DMS53 treated with DMSO at 0.1 percent for 48 hours (cell line): ENCODE data around the gene CLOCK.
"Not testable (repeated sequence)": the region's sequence is repeated elsewhere in the genome, so short reads cannot be mapped to it uniquely, and the experiment has no call there.

Source experiments
- DNase-seq: peaks from one replicate; lab custom pipeline; 2025; ENCODE audit not compliant: unreplicated experiment; lab: John Stamatoyannopoulos, UW

Gene CLOCK, protein sequence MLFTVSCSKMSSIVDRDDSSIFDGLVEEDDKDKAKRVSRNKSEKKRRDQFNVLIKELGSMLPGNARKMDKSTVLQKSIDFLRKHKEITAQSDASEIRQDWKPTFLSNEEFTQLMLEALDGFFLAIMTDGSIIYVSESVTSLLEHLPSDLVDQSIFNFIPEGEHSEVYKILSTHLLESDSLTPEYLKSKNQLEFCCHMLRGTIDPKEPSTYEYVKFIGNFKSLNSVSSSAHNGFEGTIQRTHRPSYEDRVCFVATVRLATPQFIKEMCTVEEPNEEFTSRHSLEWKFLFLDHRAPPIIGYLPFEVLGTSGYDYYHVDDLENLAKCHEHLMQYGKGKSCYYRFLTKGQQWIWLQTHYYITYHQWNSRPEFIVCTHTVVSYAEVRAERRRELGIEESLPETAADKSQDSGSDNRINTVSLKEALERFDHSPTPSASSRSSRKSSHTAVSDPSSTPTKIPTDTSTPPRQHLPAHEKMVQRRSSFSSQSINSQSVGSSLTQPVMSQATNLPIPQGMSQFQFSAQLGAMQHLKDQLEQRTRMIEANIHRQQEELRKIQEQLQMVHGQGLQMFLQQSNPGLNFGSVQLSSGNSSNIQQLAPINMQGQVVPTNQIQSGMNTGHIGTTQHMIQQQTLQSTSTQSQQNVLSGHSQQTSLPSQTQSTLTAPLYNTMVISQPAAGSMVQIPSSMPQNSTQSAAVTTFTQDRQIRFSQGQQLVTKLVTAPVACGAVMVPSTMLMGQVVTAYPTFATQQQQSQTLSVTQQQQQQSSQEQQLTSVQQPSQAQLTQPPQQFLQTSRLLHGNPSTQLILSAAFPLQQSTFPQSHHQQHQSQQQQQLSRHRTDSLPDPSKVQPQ

DNA sequence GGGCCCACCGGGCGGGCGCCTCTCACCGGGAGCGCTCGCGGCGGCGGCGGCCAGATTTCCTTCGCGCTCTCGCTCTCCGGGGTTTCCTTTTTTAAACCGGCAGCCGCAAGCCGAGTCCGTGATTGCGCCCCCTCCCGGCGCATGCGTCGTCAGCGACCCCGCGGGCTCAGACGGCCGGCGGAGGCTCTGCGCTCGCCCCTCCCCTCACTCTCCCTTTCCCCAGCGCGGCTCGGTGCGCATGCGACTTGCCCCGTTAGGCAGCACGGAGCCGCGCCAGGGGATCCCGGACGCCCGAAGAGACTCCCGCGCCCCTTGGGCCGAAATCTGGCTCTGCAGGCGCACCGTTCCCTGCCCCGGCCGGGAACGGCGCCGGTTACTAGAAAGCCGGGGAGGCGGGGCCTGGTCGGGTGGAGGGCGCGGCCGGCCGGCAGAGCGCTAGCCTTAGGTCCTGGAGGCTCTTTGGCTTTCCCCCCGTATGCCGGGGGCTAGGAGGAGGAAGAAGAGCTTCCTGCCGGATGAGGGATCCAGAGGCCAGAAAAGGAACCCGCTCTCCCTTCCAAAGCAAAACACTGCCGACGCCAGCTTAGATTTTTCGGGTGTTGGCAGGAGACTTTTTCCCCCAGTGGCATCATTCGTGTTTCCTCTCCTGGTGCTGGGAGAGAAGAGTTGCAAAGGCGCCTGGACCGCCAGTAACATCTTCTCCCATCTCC is at the start of gene CLOCK:
Gene CLOCK (minus strand): TSS at position 154 of the 710 bp plus-strand sequence. CDS start 64,124 bp downstream, outside the sequence.
- peak; percentile 75 for DNase-seq

- peak; percentile 4 for DNase-seq
Observed at GRCh38 chr4:55592014-55592413, 45.3 kb upstream of the CLOCK start, which contains the start of gene PDCL2. PDCL2 (minus strand) TSS chr4:55592245; CDS start chr4:55592109, 136 bp downstream.

DNA sequence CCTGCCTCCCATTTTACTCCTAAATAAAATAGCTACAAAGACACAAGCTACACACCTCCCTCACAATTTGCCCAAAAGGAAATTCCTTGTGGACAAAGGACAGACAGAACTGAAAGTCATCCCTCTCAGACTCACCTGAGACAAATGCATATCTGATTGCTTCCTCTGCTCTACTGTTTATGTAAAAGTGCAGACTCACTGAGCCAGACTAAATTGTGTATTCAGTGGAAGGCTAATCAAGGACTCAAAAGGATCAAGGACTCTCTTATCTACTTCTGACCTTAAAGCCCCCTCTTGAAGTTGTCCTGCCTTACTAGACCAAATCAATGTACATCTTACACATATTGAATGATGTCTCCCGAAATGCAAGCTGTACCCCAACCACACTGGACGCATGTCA is 41.5 kb upstream of the CLOCK start:
- no peak for DNase-seq

GRCh38 chr4:55582773-55583172 is 36.1 kb upstream of the CLOCK start:
- DNase-seq: not testable (repeated sequence)

DNA sequence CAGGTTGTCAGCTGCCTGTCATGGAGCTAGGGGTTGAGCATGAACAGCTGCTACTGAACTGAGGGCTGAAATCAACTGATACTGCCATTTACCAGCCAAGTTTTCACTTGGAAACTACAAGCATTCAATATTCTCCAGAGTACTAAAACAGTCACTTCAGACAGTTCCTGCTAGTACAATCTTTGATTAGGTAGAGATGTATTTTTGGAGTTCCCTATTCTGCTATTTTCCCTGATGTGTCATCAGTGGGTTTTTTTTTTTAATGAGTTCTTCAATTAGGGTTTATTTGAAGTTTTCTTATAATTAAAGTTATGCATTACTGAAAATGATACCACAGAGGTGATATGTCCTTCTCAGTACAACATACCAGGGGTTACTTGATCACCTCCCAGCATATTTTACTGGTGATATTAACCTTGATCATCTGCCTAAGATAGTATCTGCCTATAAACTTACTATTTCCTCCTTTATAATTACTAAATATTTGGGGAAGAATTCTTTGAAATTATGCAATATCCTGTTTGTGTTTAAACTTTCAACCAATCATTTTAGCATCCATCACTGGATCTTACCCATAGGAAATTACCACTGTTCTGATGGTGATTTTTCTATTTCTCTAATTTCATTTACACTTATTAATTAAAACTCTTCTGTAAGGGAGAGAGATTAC is 31.8 kb upstream of the CLOCK start:
- no peak for DNase-seq

- DNase-seq: no peak
Observed at GRCh38 chr4:55575513-55575912, 28.8 kb upstream of the CLOCK start.

DNA sequence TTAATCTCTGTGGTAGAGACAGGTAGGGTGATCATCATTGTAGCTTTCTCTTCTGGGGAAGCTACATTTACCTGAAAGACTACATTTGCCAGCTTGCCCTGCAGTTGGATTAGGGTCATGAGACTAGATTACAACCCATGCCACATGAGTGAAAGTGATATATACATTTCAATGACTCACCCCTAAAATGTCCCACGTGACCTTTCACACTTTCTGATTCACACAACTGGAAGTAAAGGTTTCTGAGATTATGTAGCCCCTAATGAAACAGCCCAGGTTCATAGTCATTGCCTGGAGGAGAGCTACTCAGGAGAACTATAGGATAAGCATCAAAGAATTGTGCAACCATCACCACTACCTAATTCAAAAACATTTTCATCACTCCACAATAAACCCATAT is 27.5 kb upstream of the CLOCK start:
- no peak for DNase-seq

GRCh38 chr4:55571806-55572205 is 25.1 kb upstream of the CLOCK start:
- DNase-seq: no peak

- DNase-seq: peak; percentile 15
Observed at GRCh38 chr4:55568905-55569504, 22.3 kb upstream of the CLOCK start.

DNA sequence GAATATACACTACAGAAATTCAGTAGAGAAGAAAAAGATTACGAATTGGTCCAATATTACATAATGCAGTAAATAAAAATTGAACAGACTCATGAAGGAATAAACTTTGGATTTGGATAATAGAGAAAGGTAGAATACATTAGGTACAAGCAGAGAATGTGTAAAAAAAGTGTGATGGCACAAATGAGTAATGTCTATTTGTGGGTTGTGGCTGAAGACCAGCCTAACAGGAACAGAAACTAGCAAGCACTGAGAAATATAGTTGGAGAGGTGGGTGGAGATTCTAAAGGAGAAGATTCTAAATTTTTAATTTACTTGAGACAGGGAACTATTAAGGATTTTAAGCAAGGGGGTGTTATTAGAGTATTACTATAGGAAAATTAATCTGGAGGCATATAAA is 15.2 kb upstream of the CLOCK start:
- no peak for DNase-seq

DNA sequence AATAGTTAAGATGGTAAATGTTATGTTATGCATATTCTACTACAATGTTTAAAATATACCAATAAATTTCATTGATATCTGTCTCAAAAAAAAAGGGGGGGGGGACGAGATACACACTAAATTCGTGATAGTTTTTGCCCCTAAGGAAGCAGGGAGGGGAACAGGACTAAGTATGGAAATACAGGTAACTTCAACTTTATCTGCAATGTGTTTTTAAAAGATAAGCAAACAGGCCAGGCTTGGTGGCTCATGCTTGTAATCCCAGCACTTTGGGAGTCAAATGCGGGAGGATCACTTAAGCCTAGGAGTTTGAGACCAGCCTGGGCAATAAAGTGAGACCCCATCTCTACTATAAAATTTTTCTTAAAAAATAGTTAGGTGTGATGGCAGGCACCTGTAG is 13.4 kb upstream of the CLOCK start:
- DNase-seq: no peak

DNA sequence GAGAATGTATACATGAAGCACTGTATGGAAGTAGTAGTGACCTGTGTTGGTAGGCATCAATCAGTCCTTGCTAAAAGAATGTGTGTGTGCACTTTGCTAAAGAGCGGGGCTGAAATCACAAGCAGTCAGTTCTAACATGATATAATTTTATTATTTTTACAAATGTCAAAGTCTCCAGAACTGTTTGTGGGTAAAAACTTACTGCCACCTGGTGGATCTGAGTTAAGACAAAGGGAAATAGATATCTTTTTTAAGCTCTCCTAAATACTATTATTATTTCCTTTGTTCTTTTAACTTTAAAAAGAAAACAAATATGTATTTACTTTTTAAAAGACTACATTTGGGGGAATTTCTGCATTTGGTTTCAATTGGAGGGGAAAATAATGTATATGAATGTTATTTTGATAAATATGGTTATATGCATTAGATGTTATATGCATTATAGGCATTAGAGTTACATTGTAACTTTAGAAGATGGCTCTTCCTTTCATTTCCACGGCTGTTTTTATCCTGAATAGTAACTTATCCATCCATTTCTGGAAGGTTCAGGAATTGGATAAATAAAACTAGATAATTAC is 7.8 kb upstream of the CLOCK start:
- DNase-seq: no peak

DNA sequence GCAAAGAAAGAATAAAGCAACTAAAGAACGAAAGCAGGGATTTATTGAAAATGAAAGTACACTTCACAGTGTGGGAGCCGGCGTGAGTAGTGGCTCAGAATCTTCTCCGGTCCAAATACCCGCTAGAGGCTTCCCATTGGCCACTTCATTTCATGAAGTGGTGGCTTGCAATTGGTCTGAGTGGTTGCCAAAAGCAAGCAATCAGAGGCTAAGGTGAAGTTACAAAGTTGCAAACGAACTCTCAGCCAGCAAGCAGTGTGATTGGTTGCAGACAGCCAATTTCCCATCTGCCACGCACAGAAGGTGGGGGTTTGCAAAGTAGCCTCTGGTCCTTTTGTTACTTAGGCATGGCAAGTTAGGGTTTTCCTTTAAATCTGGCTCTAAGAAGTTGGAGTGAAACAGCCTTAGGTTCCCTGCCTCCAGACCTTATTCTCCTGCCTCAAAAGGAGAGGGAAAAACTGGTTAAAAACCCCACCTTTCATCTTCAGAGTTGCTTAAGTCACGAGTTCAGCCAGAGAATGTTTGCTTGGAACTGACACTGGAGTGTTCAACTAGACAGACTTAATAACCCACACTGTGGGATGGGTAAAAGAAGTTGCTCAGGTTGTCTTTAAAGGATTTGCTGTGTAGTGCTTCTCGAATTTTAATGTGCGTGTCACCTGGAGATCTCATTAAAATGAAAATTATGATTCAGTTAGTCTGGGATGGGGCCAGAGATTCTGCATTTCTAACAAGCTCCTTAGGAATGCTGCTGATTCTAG is 6.9 kb upstream of the CLOCK start:
- no peak for DNase-seq

- not testable (repeated sequence) for DNase-seq
Observed at GRCh38 chr4:55551964-55552363, 5.3 kb upstream of the CLOCK start.

DNA sequence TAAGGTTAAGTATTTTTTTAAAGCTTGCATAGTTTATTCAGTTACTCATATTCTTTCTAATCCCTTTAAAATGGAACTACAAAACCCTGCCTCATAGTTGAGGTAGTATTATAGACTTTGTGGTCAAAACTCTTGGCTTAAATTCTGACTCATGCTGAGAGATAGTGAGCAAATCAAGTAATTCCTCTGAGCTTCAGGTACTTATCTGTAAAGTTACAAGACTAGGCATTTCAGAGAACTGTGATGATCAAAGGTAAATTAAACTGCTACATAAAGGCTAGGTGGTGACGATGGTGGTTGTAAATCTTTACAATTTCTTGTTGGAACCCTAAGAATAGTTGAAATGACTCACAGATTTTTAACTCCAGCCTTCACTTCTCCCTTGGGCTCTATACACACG is 3.2 kb upstream of the CLOCK start:
- DNase-seq: no peak

DNA sequence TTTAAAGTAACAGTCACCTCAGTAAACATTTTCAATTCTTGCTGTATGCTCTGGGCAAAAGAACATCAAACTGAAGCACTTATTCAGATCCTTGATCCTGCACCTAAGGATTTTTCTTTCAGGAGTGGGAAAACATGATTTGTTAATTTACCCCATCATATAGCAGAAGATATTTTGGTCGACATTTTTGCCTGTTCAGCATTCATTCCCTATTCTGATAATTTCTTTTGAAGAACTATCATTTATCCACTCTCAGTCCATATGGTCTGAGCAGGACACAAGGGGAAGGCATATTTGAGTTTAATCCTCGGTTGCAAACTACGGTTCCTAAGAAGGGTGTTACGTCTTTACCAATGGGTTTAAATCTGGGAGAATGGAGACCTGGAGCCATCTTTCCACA is 1.2 kb upstream of the CLOCK start:
- no peak for DNase-seq

- no peak for DNase-seq
Observed at GRCh38 chr4:55547466-55547770, 709 bp upstream of the CLOCK start.

GRCh38 chr4:55546506-55546755 is 278 bp downstream of the CLOCK start:
- no peak for DNase-seq

DNA sequence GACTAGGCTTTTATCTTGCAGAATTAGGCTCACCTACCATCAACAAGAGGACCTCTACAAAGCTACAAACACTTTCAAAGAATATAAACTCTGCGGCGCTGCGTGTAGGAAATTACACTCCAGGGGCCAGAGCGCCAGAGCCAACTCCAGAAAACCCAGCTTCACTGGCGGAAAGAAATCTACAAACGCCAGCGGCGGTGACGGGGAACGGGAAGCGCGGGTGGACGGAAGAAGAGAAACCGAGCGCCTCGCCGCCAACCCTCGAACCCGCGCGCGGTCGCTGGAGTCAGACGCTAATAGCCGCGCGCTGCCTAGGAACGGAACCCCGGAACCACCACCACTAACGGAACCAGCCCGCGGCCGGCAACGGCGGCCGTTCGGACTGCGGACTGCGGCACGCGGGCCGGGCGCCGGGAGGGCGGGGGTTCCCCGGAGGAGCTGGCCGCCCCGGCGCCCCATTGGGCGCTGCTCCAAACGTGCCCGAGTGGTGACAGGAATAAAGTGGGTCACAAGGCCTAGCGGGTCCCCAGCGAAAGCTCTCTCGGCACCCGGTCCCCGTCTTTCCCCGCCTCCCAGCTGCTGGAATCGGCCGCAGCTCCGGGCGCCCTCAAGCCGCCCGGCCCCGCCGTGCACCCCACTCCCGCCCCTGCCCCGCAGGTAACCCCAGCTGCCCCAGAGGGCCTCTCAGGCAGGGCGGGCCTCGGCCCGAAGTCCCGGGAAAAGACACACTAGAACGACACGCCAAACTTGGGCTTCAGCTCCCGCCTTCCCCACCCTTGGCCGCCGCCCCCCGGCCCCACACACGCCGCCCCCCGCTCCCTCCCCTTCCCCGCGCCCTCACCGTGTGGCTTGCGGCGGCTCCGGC is 836 bp downstream of the CLOCK start:
- DNase-seq: peak; percentile 39
